Measurements from ENCODE around the gene E4F1. TPM values are rescaled to one million over a fixed set of nuclear protein-coding genes. Genes with fewer than 3 reads are reported as not detected.
A peak's percentile ranks its signal among the peaks of the same experiment; 100 is the strongest.
"Not testable (repeated sequence)": the region's sequence is repeated elsewhere in the genome, so short reads cannot be mapped to it uniquely, and the experiment has no call there.

The E4F1 gene
- total and polyA plus RNA-seq, 2 experiments from 2014 or later, result 27.7 to 55.4 TPM

- H3K27me3 ChIP-seq, result no peaks in the 10 kb centered on the region
- peaks cover 8% of the 10 kb centered on the region for H3K4me1 ChIP-seq (ENCODE audit: low read depth)
- no peak overlapping the region for H3K27ac ChIP-seq
- TF ChIP-seq CTCF (IDR thresholded peaks at IDR 0.05; ENCODE audit: low read depth, low read length), result no peak
- peaks cover 78% of the 10 kb centered on the region for H3K36me3 ChIP-seq
- H3K4me3 ChIP-seq, result no peak overlapping the region
- no peak for DNase-seq (ENCODE audit: low read depth in 1 of 2, low spot score in 1 of 2)
- no peaks in the 10 kb centered on the region for H3K9me3 ChIP-seq (ENCODE audit: low read depth)
Measured at GRCh38 chr16:2256531-2257140, 33.2 kb downstream of the E4F1 start.

GRCh38 chr16:2257726-2258125 is 34.3 kb downstream of the E4F1 start:
- Histone ChIP-seq H3K27ac (no peak overlapping the region), H3K4me3 (no peak overlapping the region), H3K9me3 (ENCODE audit: low read depth) (no peaks in the 10 kb centered on the region), H3K27me3 (no peaks in the 10 kb centered on the region), H3K4me1 (ENCODE audit: low read depth) (no peaks in the 10 kb centered on the region), H3K36me3 (peaks cover 89% of the 10 kb centered on the region)
- no peak for DNase-seq (ENCODE audit: low read depth in 1 of 2, low spot score in 1 of 2)
- TF ChIP-seq CTCF (IDR thresholded peaks at IDR 0.05; ENCODE audit: low read depth, low read length), result no peak

- not testable (repeated sequence) for H3K27ac ChIP-seq; H3K9me3 ChIP-seq (ENCODE audit: low read depth); H3K4me1 ChIP-seq (ENCODE audit: low read depth); H3K4me3 ChIP-seq; DNase-seq (ENCODE audit: low read depth in 1 of 2, low spot score in 1 of 2); H3K27me3 ChIP-seq
- peaks cover 88% of the 10 kb centered on the region for H3K36me3 ChIP-seq
Measured at GRCh38 chr16:2258530-2258929, 35.1 kb downstream of the E4F1 start.

GRCh38 chr16:2260250-2260649 is 36.9 kb downstream of the E4F1 start:
- no peaks in the 10 kb centered on the region for H3K4me1 ChIP-seq (ENCODE audit: low read depth)
- no peak for TF ChIP-seq CTCF (IDR thresholded peaks at IDR 0.05; ENCODE audit: low read depth, low read length)
- no peak overlapping the region for H3K4me3 ChIP-seq
- no peak overlapping the region for H3K27ac ChIP-seq
- H3K27me3 ChIP-seq, result no peaks in the 10 kb centered on the region
- H3K9me3 ChIP-seq (ENCODE audit: low read depth), result no peaks in the 10 kb centered on the region
- H3K36me3 ChIP-seq, result peaks cover 74% of the 10 kb centered on the region
- DNase-seq (ENCODE audit: low read depth in 1 of 2, low spot score in 1 of 2), result no peak

- not testable (repeated sequence) for H3K27me3 ChIP-seq; H3K9me3 ChIP-seq (ENCODE audit: low read depth); H3K4me1 ChIP-seq (ENCODE audit: low read depth); H3K27ac ChIP-seq; DNase-seq (ENCODE audit: low read depth in 1 of 2, low spot score in 1 of 2); H3K4me3 ChIP-seq
- peaks cover 48% of the 10 kb centered on the region for H3K36me3 ChIP-seq
Measured at GRCh38 chr16:2263026-2263425, 39.6 kb downstream of the E4F1 start.

GRCh38 chr16:2266887-2267286 is 43.5 kb downstream of the E4F1 start:
- not testable (repeated sequence) for H3K27me3 ChIP-seq; H3K9me3 ChIP-seq (ENCODE audit: low read depth); H3K27ac ChIP-seq
- peaks cover 14% of the 10 kb centered on the region for H3K4me1 ChIP-seq (ENCODE audit: low read depth)
- peaks cover 14% of the 10 kb centered on the region for H3K36me3 ChIP-seq
- peak in 1 of 2 donors; percentile 13 for DNase-seq (ENCODE audit: low read depth in 1 of 2, low spot score in 1 of 2)
- H3K4me3 ChIP-seq, result peak overlapping the region; percentile 68

GRCh38 chr16:2267505-2267912 is 44.1 kb downstream of the E4F1 start:
- H3K4me1 ChIP-seq (ENCODE audit: low read depth), result peaks cover 14% of the 10 kb centered on the region
- peak overlapping the region; percentile 94 for H3K27ac ChIP-seq
- DNase-seq (ENCODE audit: low read depth in 1 of 2, low spot score in 1 of 2); H3K9me3 ChIP-seq (ENCODE audit: low read depth); H3K36me3 ChIP-seq; H3K27me3 ChIP-seq: not testable (repeated sequence)
- peak overlapping the region; percentile 68 for H3K4me3 ChIP-seq

Data from cardiac muscle cell (in vitro differentiated cells and primary cell).